HG03196 (cell line): ENCODE measurements around the gene RPS8.
"Not testable (repeated sequence)": the region's sequence is repeated elsewhere in the genome, so short reads cannot be mapped to it uniquely, and the experiment has no call there.

Source experiments
- ATAC-seq: cut with Tn5 transposase; IDR thresholded peaks from one replicate; pipeline ENCODE4 v1.9.1; 2021; ENCODE audit not compliant: unreplicated experiment

Gene RPS8

GRCh38 chr1:44802306-44803061 is 27.1 kb downstream of the RPS8 start:
- no peak for ATAC-seq

GRCh38 chr1:44803062-44803311 is 27.6 kb downstream of the RPS8 start:
- ATAC-seq: no peak

GRCh38 chr1:44803312-44804095 is 28.2 kb downstream of the RPS8 start:
- no peak for ATAC-seq

GRCh38 chr1:44805311-44806024 is 30.1 kb downstream of the RPS8 start:
- ATAC-seq: no peak

GRCh38 chr1:44806025-44806703 is 30.8 kb downstream of the RPS8 start:
- no peak for ATAC-seq

GRCh38 chr1:44806704-44807363 is 31.5 kb downstream of the RPS8 start, which contains the start of gene DYNLT4:
Gene DYNLT4, minus strand, starts transcription at chr1:44807351. Its CDS starts 683 bp downstream, at chr1:44806668.
- ATAC-seq: no peak

GRCh38 chr1:44807364-44808062 is 32.2 kb downstream of the RPS8 start:
- ATAC-seq: peak; percentile 24

GRCh38 chr1:44808063-44808937 is 33.0 kb downstream of the RPS8 start, which contains the start of gene BTBD19:
Gene BTBD19, plus strand, starts transcription at chr1:44808523. Its CDS starts 298 bp downstream, at chr1:44808821.
- ATAC-seq: peak; percentile 27

GRCh38 chr1:44808938-44809917 is 33.9 kb downstream of the RPS8 start:
- peak; percentile 27 for ATAC-seq

- no peak for ATAC-seq
Measured at GRCh38 chr1:44810101-44810761, 34.9 kb downstream of the RPS8 start.

GRCh38 chr1:44810762-44811105 is 35.4 kb downstream of the RPS8 start:
- not testable (repeated sequence) for ATAC-seq

GRCh38 chr1:44811234-44811633 is 35.9 kb downstream of the RPS8 start:
- no peak for ATAC-seq

- ATAC-seq: no peak
Measured at GRCh38 chr1:44812822-44813543, 37.6 kb downstream of the RPS8 start.

- ATAC-seq: not testable (repeated sequence)
Measured at GRCh38 chr1:44815926-44816325, 40.6 kb downstream of the RPS8 start.

- ATAC-seq: no peak
Measured at GRCh38 chr1:44817307-44817706, 42.0 kb downstream of the RPS8 start.

GRCh38 chr1:44817771-44818495 is 42.6 kb downstream of the RPS8 start:
- ATAC-seq: no peak
